Colon (tissue), 2 donors: Measurements from ENCODE around the gene GAS2.
"Not testable (repeated sequence)": the region's sequence is repeated elsewhere in the genome, so short reads cannot be mapped to it uniquely, and the experiment has no call there.

ENCODE experiments used
- FAIRE-seq: peaks from 2 replicates; lab custom pipeline; 2012; peaks lifted over from hg19 to GRCh38; lab: Jason Lieb, UNC
- donor health status: control.
- donor health status: control.

Gene GAS2

DNA sequence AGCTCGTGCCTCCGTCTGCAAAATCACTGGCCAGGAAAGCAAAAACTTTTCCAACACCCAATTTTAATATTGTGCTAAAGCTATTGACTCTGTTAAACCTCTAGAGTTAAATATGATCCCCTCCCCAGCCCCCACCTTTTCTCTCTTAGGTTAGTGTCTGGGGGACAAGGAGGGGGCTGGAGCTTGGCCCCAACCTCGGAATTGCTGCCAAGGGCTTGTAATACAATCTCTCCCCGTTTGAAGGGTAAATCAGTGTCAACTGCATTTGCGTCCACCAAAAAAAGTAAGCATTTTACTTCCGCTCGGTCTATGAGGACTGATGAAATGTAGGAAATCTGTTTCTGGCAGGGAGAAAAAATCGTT, at the start of gene GAS2:
Gene GAS2 (plus strand): TSS at position 287 of the 363 bp plus-strand sequence. CDS start 8,259 bp downstream, outside the sequence.
- FAIRE-seq: no peak

DNA sequence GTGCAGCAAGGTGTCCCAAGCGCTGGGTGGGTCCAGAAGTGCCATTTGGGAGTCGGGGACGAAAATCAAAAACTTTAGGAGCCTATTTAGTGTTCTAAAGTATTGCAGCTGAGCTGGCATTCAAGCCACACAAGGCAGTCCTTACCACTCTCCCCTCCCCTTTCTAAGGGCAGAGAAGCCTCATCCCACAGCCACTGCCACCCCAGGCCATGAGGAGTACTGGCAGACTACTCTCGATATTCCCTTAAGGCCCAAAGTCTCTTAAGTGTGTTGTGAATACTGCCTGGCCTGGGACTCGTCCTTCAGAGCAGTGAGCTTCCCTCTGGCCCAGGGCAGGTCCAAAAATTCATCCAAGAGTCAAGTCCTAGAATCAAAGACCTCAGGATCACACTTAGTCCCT, 48.5 kb upstream of the GAS2 start:
- FAIRE-seq: no peak

DNA sequence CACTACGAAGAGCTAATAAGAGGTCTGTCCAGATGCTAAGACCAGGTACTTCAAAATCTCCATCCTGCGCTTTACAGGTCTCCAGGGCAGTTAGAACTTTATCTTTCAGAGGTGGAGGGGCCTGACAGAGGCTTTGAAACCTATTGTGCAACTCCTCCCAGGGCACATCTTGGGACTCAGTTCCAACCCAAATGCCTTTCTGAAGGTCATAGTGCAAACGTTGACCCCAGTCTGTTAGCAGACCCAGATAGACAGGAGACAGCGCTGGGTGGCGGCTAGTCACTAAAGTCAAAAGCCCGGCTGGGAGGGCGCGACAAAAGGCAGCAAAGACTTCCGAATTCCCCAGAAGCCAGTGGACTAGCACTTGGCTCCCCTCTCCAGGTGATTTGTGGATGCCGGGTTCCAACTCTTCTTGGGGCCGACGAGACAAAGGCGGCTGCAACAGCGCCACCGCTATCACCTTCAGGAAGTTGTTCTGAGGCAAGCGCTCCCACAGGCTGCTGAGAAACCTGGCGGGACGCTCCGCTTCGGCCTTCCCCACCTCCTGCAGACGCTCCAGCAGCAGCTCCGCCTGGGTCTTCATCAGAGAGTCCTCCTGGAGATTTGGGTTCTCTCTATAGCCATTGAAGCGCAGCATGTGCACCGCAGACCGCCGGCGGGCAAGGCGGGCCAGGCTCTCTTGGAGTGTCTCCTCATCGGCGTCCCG, 41.5 kb upstream of the GAS2 start:
- FAIRE-seq: no peak

DNA sequence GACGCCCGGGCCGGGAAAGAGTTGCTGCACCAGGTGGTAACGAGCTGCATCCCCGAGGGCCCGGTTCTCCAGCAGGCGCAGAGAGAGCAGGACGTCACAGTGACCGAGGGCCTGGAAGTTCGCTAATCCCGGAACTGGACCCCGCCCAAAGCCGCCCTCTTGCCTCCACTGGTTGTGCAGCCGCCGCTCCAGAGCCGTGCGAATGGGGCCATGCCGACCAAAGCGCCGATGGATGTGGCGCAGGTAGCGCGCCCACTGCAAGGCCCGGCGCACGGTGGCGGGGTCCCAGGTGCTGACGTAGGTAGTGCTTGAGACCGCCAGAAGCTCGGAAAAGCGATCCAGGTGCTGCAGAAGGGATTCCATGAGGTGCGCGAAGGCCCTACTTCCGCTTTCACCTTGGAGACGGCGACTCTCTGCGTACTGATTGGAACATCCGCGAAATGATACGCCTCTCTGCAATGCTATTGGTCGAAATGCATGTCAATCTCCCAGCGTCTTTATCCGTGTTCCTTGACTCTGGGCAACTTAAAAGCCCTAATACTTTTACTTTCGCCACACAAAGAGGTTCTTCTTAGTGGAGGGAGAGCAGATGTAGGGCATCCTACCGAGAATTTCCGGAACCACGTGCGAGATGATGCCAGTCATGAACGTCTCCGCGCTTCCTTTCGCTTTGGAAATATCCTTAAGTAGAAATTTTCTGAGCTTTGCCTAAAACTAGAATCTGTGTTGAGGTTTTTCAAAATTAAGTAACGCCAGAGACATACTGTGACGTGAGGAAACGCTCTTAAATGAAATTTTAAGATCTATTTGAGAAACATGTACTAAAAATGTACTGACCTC, 40.7 kb upstream of the GAS2 start, which contains the start of gene FANCF:
Gene FANCF (minus strand): TSS at position 376 of the 840 bp plus-strand sequence. CDS start 13 bp downstream, at position 363.
- FAIRE-seq: no peak

DNA sequence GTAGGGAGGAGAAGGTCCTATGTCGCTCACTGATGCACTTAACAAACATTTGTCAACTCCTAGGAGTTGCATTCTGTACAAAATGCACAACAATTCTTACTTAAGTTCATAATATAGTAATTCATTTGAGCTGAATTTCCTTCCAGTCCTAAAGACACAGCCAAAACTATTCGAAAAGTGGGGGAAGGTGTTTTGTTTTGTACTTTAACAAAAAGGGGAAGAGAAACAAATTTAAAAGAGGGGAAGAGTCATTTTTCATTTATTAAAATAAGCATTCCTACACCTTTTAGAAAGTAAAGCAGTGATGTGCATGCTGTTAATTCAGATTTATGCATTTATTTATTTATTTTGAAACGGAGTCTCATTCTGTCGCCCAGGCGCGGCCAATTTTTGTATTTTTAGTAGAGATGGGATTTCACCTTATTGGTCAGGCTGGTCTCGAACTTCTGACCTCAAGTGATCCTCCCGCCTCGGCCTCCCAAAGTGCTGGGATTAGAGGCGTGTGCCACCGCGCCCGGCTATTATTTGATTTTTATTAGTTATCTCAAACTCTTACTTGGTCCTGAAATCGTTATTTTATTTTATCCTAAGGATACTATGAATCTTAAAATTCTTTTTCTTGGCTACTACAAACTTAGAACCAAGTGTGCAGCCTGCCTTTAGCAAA, 39.7 kb upstream of the GAS2 start:
- no peak for FAIRE-seq

DNA sequence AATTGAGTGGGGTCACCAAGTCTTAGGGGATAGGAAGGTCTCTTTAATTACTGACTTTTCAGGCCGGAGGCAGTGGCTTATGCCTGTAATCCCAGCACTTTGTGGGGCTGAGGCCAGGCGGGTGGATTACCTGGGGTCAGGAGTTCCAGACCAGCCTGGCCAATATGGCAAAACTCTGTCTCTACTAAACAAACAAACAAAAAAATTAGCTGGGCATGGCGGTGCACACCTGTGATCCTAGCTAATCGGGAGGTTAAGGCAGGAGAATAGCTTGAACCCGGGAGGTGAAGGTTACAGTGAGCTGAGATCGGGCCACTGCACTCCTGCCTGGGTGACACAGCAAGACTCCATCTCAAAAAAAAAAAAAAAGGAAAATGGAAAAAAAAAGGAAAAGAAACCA, 39.0 kb upstream of the GAS2 start:
- no peak for FAIRE-seq

DNA sequence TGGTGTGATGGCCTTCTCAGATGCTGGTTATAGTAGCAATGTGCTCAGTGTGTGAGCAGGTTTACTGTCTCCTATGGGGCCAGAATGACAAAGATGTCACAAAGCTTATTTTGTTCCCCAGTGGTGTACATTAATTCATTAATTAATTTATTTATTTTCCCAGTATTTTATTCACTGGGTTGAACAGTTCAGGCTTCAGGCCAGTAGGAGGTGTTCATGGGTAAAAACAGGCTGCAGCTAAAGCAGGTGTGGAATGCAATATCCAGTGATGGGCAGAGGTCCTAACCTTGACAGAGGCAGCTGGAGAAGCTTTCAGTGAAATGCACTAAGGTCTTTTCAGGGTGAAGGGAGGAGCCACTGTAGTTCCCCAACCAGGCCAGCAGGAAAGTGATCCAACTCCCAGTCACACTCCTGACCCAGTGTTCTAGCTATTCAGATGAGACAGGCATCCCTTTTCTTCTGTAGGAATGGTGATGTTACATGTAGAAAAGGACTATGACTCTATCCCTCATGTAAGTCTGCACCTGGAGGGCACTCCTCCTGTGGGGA, 33.0 kb upstream of the GAS2 start:
- FAIRE-seq: no peak

DNA sequence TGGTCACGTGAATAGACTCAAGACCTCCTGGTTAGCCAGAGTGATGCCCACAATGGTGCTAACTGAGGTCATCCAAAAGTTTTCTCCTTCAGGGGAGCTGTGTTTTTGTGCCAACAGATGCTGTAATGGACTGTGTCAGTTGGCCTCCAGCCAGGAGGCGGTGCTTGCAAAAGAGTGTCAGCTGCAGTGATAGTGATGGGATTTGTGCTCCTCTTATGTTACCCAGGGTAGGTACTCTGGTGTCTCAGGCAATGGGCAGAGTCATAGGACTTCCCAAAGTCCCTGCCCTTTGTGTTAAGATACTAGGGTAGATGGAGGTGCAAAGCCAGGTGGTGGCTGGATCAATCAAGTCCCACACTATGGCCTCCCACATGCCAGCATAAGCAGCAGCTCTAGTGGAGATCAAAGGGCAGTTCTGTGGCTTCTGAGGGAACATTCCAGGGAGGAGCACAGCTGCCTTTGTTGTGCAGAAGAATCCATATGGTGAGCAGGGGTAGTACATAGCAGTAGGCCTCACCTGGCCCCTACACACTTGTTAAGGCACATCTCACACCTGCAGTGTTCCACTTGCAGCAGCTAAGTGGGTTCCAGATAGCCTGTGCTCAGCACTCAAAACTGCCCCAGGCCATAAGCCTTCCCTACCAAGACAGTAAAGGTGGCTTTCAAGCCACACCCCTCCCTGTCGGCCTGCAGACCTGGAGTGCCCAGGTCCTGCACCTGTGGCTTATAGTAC, 31.3 kb upstream of the GAS2 start:
- no peak for FAIRE-seq

DNA sequence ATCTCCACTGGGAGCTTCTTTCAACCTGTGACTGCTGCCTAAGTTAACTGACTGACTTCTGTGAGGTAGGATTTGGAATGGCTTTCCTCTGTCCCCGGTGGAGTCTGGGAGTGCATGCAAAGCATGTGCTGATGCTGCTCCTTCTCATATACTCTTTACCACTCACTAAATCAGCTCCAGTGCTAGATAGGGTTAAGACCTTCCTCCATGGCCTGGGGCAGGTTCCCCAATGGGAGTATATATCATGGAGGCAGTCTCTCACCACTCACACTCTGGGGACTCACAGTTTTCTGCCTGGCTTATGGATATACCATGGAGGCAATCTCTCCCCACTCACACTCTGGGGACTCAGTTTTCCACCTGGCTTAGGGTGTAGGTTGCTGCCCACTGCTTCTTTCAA, 30.7 kb upstream of the GAS2 start:
- FAIRE-seq: no peak

DNA sequence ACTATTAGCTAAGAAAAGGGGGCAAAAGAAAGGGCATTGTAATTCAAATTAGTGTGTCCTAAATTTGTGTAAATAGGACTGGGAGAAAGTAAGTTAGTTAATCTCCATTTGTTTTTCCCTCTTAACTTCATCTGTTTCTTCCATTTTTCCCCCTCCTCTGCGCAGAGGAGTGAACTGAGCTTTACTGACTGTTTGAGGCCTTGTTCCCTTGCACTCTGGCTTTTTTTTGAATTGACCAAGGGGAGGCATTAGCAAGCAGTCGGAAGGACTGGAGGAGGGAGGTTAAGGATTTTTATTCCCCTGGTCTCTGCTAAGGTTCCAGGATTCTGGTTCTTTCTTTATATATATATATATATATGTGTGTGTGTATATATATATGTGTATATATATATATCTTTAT, 25.5 kb upstream of the GAS2 start:
- FAIRE-seq: no peak

DNA sequence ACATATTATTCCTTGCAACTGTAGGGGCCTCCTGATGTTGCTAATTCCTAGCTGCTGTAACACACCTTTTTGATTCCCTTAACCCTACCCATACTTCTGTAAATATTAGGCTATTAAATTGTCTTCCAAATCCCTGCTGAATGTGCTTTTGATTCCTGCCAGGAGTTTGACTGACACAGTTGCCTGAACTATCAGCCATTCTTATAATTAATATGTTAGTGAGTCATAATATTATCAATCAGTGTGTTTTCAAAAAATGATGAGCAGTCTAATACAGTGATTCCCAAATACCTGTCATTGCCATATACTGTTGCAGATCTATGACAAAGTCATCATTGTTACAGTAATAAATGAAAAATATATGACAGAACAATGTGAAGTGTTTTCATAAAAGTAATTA, 24.9 kb upstream of the GAS2 start:
- no peak for FAIRE-seq

DNA sequence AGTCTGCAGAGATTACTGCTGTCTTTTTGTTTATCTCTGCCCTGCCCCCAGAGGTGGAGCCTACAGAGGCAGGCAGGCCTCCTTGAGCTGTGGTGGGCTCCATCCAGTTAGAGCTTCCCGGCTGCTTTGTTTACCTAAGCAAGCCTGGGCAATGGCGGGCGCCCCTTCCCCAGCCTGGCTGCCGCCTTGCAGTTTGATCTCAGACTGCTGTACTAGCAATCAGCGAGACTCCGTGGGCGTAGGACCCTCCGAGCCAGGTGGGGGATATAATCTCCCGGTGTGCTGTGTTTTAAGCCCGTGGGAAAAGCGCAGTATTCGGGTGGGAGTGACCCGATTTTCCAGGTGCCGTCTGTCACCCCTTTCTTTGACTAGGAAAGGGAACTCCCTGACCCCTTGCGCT, 14.1 kb upstream of the GAS2 start:
- not testable (repeated sequence) for FAIRE-seq

DNA sequence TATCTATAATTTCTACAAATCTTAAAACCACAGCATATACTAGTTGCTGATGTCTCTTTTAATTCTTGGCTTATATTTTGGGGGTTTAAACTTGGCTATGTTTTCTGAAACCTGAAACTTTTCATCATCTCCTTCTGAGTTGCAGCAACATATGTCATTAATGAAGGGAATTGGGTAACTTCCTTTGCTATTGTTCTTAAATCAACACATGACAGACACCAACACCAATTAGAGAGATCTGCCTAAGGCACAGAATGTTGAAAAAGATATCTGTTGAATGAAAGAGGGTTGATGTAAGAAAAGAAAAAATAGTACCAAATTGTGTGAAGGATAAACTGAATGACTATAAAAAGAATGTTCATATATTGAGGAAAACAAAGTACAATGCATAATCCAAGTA, 10.3 kb upstream of the GAS2 start:
- no peak for FAIRE-seq

DNA sequence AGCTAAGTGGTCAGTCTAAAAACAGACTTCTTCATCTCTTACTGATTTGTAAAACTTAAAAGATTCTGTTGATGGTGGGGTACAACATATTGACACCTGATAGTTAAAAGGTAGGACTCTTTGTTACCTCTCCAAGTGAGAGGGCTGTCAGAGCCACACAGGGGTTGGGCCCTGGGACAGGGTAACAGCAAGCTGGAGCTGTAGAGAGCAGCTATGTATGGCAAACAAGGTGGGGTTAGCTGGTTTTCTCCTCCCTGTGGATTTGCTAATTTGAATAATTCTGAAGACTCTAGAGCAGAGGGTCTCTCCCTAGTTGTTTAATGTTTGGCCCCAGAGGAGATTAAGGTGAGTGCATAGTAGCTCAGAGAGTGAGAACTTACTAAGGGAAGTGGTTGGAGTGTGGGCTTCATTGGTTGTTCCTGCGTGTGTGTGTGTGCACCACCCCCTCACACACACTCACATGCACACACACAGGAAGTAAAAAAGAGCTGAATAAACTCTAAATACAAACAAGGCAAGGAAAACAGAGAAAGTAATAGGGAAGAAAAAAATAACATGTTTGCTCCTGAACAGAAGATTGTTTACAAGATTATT, 9.2 kb upstream of the GAS2 start:
- no peak for FAIRE-seq

DNA sequence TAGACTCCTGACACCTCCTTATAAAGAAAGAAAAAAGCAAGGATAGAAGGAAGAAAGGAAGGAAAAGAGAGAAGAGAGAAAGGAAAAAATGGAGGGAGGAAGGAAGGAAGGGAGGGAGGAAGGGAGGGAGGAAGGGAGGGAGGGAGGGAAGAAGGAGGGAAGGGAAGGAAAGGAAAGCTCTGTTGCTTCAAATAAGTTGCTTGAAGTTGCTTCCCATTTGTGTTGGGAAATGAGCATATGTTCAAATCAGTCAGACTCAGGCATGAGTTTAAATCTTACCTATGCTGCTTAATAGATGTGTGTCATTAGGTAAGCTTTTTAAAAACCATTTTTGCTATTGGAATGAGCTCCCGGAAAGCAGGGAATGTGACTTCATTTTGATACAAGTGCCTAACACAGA, 6.6 kb upstream of the GAS2 start:
- FAIRE-seq: no peak

DNA sequence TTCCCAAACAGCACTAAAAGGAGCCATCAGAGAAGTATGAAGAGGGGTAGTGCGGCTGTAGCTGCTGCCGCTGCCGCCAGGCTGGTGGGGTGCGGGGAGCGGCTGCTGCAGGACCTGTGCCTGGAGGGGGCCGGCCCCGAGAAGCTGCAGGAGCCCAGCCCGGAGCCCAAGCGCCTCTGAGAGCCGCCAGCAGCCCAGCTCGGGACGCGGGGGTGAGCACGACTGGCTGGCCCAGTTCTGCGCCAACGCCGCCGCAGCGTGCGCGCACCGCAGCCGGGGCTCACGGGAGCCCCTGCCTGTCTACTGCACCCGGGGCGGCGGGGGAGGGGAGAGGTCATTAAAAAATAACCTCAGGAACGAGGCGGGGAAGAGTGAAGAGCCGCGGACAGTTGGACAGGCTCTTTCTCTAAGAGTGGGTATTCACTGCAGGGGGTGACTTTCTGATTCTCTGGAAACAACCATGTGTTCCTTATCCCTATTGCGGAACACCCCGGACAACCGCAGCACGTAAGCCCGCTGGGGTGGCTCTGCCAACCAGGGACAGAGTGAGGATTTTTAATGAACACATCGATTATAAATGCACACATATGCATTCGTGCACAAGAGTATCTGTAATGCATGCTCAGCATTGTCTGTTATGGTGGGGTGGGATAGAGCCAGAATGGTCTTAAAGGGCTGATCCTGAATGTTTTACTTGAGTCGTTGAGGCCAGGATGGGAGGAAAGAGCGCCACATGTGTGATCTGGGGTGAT, 453 bp downstream of the GAS2 start:
- no peak for FAIRE-seq

DNA sequence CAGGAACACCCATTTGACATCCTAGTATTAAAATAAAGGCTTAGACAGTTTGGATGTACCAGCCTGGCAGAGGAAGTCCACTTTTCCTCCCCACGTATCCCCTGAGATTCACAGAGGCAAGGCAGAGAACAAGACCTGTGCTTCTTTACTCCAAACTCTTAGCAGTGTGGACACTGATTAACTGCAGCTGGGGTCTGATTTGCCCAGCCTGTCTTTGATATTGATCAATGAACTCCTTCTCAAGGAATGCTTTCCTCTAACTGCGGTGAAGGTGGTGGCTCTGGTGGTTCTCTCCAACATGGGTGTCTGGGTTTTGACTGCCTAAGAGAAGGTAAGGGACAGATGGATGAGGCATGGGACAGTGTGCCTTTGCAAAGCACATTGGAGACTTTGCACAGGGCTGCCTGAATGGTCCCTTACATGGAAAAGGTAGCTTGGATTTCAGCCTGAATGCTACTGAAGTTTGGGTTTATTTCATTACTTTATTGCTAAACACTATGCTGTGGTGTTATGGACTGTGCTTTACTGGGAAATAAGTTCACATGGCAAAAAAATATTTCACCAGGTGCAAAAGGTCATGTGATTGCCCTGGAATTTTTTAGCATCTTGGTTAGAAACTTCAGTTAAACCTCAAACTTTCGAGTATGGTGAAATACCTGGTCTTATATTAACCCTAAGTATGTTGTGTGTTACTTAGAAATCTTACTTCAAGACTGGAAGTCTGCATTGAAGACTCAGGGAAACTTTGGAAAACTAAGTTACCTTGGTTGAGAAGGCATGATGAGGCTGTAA, 1.8 kb downstream of the GAS2 start:
- no peak for FAIRE-seq

DNA sequence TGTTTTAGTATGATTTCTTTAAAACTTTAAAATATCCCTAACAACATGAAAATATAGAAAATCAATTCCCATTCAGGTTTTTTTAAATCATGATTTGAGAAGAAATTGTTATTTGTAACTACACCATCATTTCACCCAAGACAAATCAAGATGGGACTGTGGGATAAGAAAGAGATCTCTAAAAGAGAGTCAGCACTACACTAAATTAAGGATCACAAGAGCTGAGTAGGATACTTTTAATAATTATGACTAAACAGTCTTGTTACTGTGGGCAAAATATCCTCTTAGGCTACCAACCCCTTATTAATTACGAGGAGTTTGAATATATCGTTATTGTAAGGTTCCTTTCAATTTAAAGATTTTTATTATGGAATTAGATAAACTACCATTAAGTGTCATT, 3.0 kb downstream of the GAS2 start:
- no peak for FAIRE-seq

DNA sequence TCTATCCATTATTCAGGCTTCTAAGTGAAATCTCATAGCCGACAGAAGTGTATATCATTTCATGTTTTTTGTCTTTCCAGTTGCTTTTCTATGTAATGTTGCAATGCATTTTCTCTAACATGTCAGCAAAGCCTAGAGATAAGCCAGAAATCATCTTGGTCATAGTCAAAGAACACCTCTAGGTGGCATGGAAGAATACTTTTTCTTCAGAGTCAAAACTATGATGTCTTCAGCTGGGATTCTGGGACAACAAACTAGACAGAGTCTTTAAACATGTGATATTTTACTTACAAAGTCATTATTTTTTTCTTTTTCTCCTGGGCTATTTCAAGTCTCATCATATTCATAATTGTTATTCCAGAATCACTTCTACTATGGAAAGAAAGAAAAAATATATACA, 4.4 kb downstream of the GAS2 start:
- FAIRE-seq: no peak

DNA sequence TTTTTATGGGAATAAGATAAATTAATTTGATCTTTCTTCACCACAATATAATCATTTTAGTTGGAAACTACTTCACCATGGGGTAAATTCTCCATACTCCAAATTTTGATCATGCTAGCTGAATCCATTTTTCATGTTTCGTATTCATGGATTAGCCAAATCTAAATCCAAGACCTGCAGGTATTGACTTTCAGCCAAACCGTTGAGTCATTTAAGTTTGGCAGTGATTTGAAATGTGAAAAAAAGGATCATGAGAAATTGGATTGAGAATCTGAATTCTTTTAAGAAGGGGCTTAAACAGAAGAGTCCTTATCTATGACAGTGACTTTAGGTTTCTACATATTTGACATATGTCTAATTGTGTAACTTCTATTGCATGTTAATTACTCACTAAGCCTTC, 5.3 kb downstream of the GAS2 start:
- FAIRE-seq: no peak
